ENCODE results near the gene VEGFB. TPM values are rescaled to one million over a fixed set of nuclear protein-coding genes. Genes with fewer than 3 reads are reported as not detected.

Gene VEGFB
- polyA plus RNA-seq, 3 donors: 0.40 to 5.6 TPM; not detected in 1

GRCh38 chr11:64246871-64247728, 12.7 kb downstream of the VEGFB start, which contains the start of gene PPP1R14B:
Gene PPP1R14B (minus strand): TSS chr11:64246943. CDS start chr11:64246673, 270 bp downstream.
- Histone ChIP-seq H3K79me2 (ENCODE audit: insufficient read depth, low read length) (peaks cover 39% of the 10 kb centered on the region), H3K9me3 (replicated peaks in 1 of 2; ENCODE audit: control insufficient read depth in 1 of 2, insufficient read depth in 1 of 2, low read length in 2 of 2) (no peaks in the 10 kb centered on the region), H2AFZ (ENCODE audit: insufficient read depth, low read depth, low read length, poor library complexity, severe bottlenecking) (peak within 1 kb of the TSS; percentile 66), H3K4me3 (replicated peaks in 1 of 3; ENCODE audit: low read depth in 2 of 3, low read length in 3 of 3) (peak within 1 kb of the TSS; percentile 50 to 94 (median 86)), H3K4me1 (ENCODE audit: control insufficient read depth in 1 of 2, insufficient read depth in 2 of 2, low read length in 2 of 2) (peaks cover 50 to 72% of the 10 kb centered on the region in 2 donors), H4K20me1 (ENCODE audit: insufficient read depth, low read length) (peaks cover 1% of the 10 kb centered on the region), H3K9ac (ENCODE audit: insufficient read depth, low read length, poor library complexity, severe bottlenecking) (peak within 1 kb of the TSS; percentile 76), H3K27me3 (ENCODE audit: control insufficient read depth in 2 of 2, insufficient read depth in 2 of 2, low read length in 2 of 2) (no peaks in the 10 kb centered on the region), H3K36me3 (replicated peaks in 1 of 2; ENCODE audit: control insufficient read depth in 1 of 2, insufficient read depth in 2 of 2, low read length in 2 of 2) (peaks cover 10 to 12% of the 10 kb centered on the region in 2 donors), H3K27ac (ENCODE audit: low read depth in 1 of 2, low read length in 2 of 2) (peak within 1 kb of the TSS; percentile 82 to 92), H3K4me2 (replicated peaks; ENCODE audit: extremely low read depth, low read length, poor library complexity, severe bottlenecking) (peak within 1 kb of the TSS; percentile 93)
- Mint-ChIP-seq H3K27ac (peak within 1 kb of the TSS; percentile 83 to 93 (median 88)), H3K36me3 (peaks cover 13 to 14% of the 10 kb centered on the region in 2 donors), H3K9me3 (no peaks in the 10 kb centered on the region), H3K27me3 (ENCODE audit: low read depth in 3 of 3) (peaks cover 3 to 10% (median 7%) of the 10 kb centered on the region in 3 donors), H3K4me3 (peak within 1 kb of the TSS; percentile 87 to 89), H3K4me1 (peaks cover 50% of the 10 kb centered on the region)
- intact Hi-C loops (cut with micrococcal nuclease): no loop called here
- 2% methylated on average over 46 of the region's 74 CpGs for WGBS (ENCODE audit: insufficient coverage)
- DNase-seq: peak; percentile 75 to 81 (median 78)
- TF ChIP-seq CTCF (IDR thresholded peaks at IDR 0.05): no peak

GRCh38 chr11:64247729-64248531, 13.5 kb downstream of the VEGFB start:
- peak overlapping the region in 2 of 7 donors; percentile 11 to 76 for H3K27ac Mint-ChIP-seq
- H3K4me3 ChIP-seq (replicated peaks in 1 of 3; ENCODE audit: low read depth in 2 of 3, low read length in 3 of 3): peak overlapping the region; percentile 50 to 94 (median 86)
- intact Hi-C loops (cut with micrococcal nuclease): no loop called here
- no peak overlapping the region for H3K27ac ChIP-seq (ENCODE audit: low read depth in 1 of 2, low read length in 2 of 2)
- no peaks in the 10 kb centered on the region for H3K9me3 Mint-ChIP-seq
- peaks cover 3 to 10% (median 7%) of the 10 kb centered on the region in 3 donors for H3K27me3 Mint-ChIP-seq (ENCODE audit: low read depth in 3 of 3)
- peaks cover 13 to 14% of the 10 kb centered on the region in 2 donors for H3K36me3 Mint-ChIP-seq
- no peaks in the 10 kb centered on the region for H3K27me3 ChIP-seq (ENCODE audit: control insufficient read depth in 2 of 2, insufficient read depth in 2 of 2, low read length in 2 of 2)
- DNase-seq: no peak
- H3K4me1 ChIP-seq (ENCODE audit: control insufficient read depth in 1 of 2, insufficient read depth in 2 of 2, low read length in 2 of 2): peaks cover 50 to 72% of the 10 kb centered on the region in 2 donors
- H3K4me2 ChIP-seq (replicated peaks; ENCODE audit: extremely low read depth, low read length, poor library complexity, severe bottlenecking): peak overlapping the region; percentile 93
- H4K20me1 ChIP-seq (ENCODE audit: insufficient read depth, low read length): peaks cover 9% of the 10 kb centered on the region
- peaks cover 38% of the 10 kb centered on the region for H3K79me2 ChIP-seq (ENCODE audit: insufficient read depth, low read length)
- no peaks in the 10 kb centered on the region for H3K9me3 ChIP-seq (replicated peaks in 1 of 2; ENCODE audit: control insufficient read depth in 1 of 2, insufficient read depth in 1 of 2, low read length in 2 of 2)
- peaks cover 48% of the 10 kb centered on the region for H3K4me1 Mint-ChIP-seq
- peaks cover 10 to 12% of the 10 kb centered on the region in 2 donors for H3K36me3 ChIP-seq (replicated peaks in 1 of 2; ENCODE audit: control insufficient read depth in 1 of 2, insufficient read depth in 2 of 2, low read length in 2 of 2)
- no peak for TF ChIP-seq CTCF (IDR thresholded peaks at IDR 0.05)
- peak overlapping the region; percentile 61 to 83 for H3K4me3 Mint-ChIP-seq
- H3K9ac ChIP-seq (ENCODE audit: insufficient read depth, low read length, poor library complexity, severe bottlenecking): no peak overlapping the region
- H2AFZ ChIP-seq (ENCODE audit: insufficient read depth, low read depth, low read length, poor library complexity, severe bottlenecking): peak overlapping the region; percentile 66
- WGBS (ENCODE audit: insufficient coverage): 51% methylated on average over 21 of the region's 31 CpGs

All from CD14-positive monocyte (primary cell).